SJCRH30 (cell line): Measurements from ENCODE around the gene SPDYC. TPM values are rescaled to one million over a fixed set of nuclear protein-coding genes. Genes with fewer than 3 reads are reported as not detected.

Experiments used
- DNase-seq, 2 experiments: peaks; one replicate each; pipeline ENCODE4 v3.0.0-alpha.2; 2015 to 2020
- H3K27ac ChIP-seq: fragments of 250-450 bp; sonication (Bioruptor Pico); 2 replicates; pipeline ENCODE4 v1.5.1; 2020; ENCODE audit warnings: mild to moderate bottlenecking, moderate library complexity
- H3K27me3 ChIP-seq: fragments of 250-450 bp; sonication (Bioruptor Pico); 2 replicates; pipeline ENCODE4 v1.5.1; 2020; ENCODE audit warnings: mild to moderate bottlenecking, moderate library complexity
- H3K36me3 ChIP-seq: fragments of 250-450 bp; sonication (Bioruptor Pico); 2 replicates; pipeline ENCODE4 v1.5.1; 2020; ENCODE audit warnings: mild to moderate bottlenecking, moderate library complexity
- H3K4me1 ChIP-seq: fragments of 250-450 bp; sonication (Bioruptor Pico); 2 replicates; pipeline ENCODE4 v1.5.1; 2020; ENCODE audit warnings: mild to moderate bottlenecking, moderate library complexity
- H3K4me3 ChIP-seq: fragments of 250-450 bp; sonication (Bioruptor Pico); 2 replicates; pipeline ENCODE4 v1.5.1; 2020; ENCODE audit warnings: mild to moderate bottlenecking, moderate library complexity
- H3K9me3 ChIP-seq: fragments of 250-450 bp; sonication (Bioruptor Pico); replicated peaks from 2 replicates; pipeline ENCODE4 v1.5.1; 2020; ENCODE audit warnings: mild to moderate bottlenecking, moderate library complexity
- total RNA-seq: library from RNA; depleted of rRNA; stranded (reverse); fragments of >200 nt; shearing (Covaris generic); gene quantifications from 2 replicates; pipeline ENCODE4 v1.2.3, GENCODE V29; 2014; rRNA removed

Gene SPDYC
- 0.18 TPM in 1 of 2 replicates, not detected in the other for total RNA-seq

- H3K27ac ChIP-seq, result peak within 1 kb of the TSS; percentile 69
- no peaks in the 10 kb centered on the region for H3K36me3 ChIP-seq
- H3K4me3 ChIP-seq, result no peak within 1 kb of the TSS
- DNase-seq, result peak; percentile 27 to 42
- H3K9me3 ChIP-seq, result no peaks in the 10 kb centered on the region
- H3K27me3 ChIP-seq, result no peaks in the 10 kb centered on the region
- H3K4me1 ChIP-seq, result peaks cover 20% of the 10 kb centered on the region
These were observed at the start of gene SPDYC for GRCh38 chr11:65170058-65170534. Gene SPDYC, plus strand, starts transcription at chr11:65170233. Its CDS starts 1,125 bp downstream, at chr11:65171358.

- Histone ChIP-seq H3K4me1 (peaks cover 7% of the 10 kb centered on the region; the same call in 1 of the 2 replicates), H3K4me3 (peak overlapping the region; percentile 97), H3K9me3 (no peaks in the 10 kb centered on the region), H3K36me3 (peaks cover 29% of the 10 kb centered on the region), H3K27ac (no peak overlapping the region), H3K27me3 (no peaks in the 10 kb centered on the region)
- DNase-seq, result no peak
These were observed 49.2 kb upstream of the SPDYC start for GRCh38 chr11:65120831-65121230.

GRCh38 chr11:65121447-65121864, 48.6 kb upstream of the SPDYC start:
- no peaks in the 10 kb centered on the region for H3K9me3 ChIP-seq
- no peak for DNase-seq
- peak overlapping the region; percentile 58 for H3K27ac ChIP-seq
- peaks cover 32% of the 10 kb centered on the region for H3K36me3 ChIP-seq
- H3K27me3 ChIP-seq, result no peaks in the 10 kb centered on the region
- H3K4me1 ChIP-seq, result peaks cover 7% of the 10 kb centered on the region; the same call in 1 of the 2 replicates
- peak overlapping the region; percentile 97 for H3K4me3 ChIP-seq

GRCh38 chr11:65121865-65122696, 48.0 kb upstream of the SPDYC start, which contains the start of the genes FAU and MRPL49:
Gene FAU, minus strand, starts transcription at chr11:65122134. Its CDS starts 321 bp downstream, at chr11:65121813.
Gene MRPL49, plus strand, starts transcription at chr11:65122321. Its CDS starts 26 bp downstream, at chr11:65122347.
- DNase-seq, result peak; percentile 96 to 97
- no peaks in the 10 kb centered on the region for H3K9me3 ChIP-seq
- H3K27me3 ChIP-seq, result no peaks in the 10 kb centered on the region
- peak within 1 kb of the TSS; percentile 58 for H3K27ac ChIP-seq
- peaks cover 37% of the 10 kb centered on the region for H3K36me3 ChIP-seq
- H3K4me1 ChIP-seq, result peaks cover 4% of the 10 kb centered on the region; the same call in 1 of the 2 replicates
- peak within 1 kb of the TSS; percentile 97 for H3K4me3 ChIP-seq

GRCh38 chr11:65124480-65125196, 45.4 kb upstream of the SPDYC start:
- H3K4me1 ChIP-seq, result peaks cover 4% of the 10 kb centered on the region; the same call in 1 of the 2 replicates
- no peaks in the 10 kb centered on the region for H3K27me3 ChIP-seq
- H3K27ac ChIP-seq, result no peak overlapping the region
- H3K9me3 ChIP-seq, result no peaks in the 10 kb centered on the region
- no peak for DNase-seq
- no peak overlapping the region for H3K4me3 ChIP-seq
- peaks cover 46% of the 10 kb centered on the region for H3K36me3 ChIP-seq

- Histone ChIP-seq H3K36me3 (peaks cover 40% of the 10 kb centered on the region), H3K4me1 (peaks cover 4% of the 10 kb centered on the region; the same call in 1 of the 2 replicates), H3K27ac (no peak overlapping the region), H3K9me3 (no peaks in the 10 kb centered on the region), H3K27me3 (no peaks in the 10 kb centered on the region), H3K4me3 (no peak overlapping the region)
- DNase-seq, result no peak
These were observed 44.6 kb upstream of the SPDYC start for GRCh38 chr11:65125197-65126056.

GRCh38 chr11:65126624-65127274, 43.3 kb upstream of the SPDYC start:
- Histone ChIP-seq H3K4me3 (no peak overlapping the region), H3K9me3 (no peaks in the 10 kb centered on the region), H3K36me3 (peaks cover 33% of the 10 kb centered on the region), H3K27me3 (no peaks in the 10 kb centered on the region), H3K4me1 (peaks cover 4% of the 10 kb centered on the region; the same call in 1 of the 2 replicates), H3K27ac (no peak overlapping the region)
- no peak for DNase-seq

- H3K4me3 ChIP-seq, result no peak overlapping the region
- H3K4me1 ChIP-seq, result peaks cover 4% of the 10 kb centered on the region; the same call in 1 of the 2 replicates
- H3K27ac ChIP-seq, result no peak overlapping the region
- no peaks in the 10 kb centered on the region for H3K27me3 ChIP-seq
- no peaks in the 10 kb centered on the region for H3K9me3 ChIP-seq
- DNase-seq, result no peak
- H3K36me3 ChIP-seq, result peaks cover 33% of the 10 kb centered on the region
These were observed 42.4 kb upstream of the SPDYC start for GRCh38 chr11:65127473-65128181.

GRCh38 chr11:65128182-65129145, 41.6 kb upstream of the SPDYC start:
- Histone ChIP-seq H3K4me1 (peaks cover 3% of the 10 kb centered on the region; the same call in 1 of the 2 replicates), H3K27ac (no peak overlapping the region), H3K4me3 (no peak overlapping the region), H3K27me3 (no peaks in the 10 kb centered on the region), H3K9me3 (no peaks in the 10 kb centered on the region), H3K36me3 (peaks cover 33% of the 10 kb centered on the region)
- DNase-seq, result no peak

- Histone ChIP-seq H3K27me3 (no peaks in the 10 kb centered on the region), H3K9me3 (no peaks in the 10 kb centered on the region), H3K36me3 (peaks cover 33% of the 10 kb centered on the region), H3K4me1 (peaks cover 3% of the 10 kb centered on the region; the same call in 1 of the 2 replicates), H3K4me3 (no peak overlapping the region), H3K27ac (no peak overlapping the region)
- DNase-seq, result no peak
These were observed 40.2 kb upstream of the SPDYC start for GRCh38 chr11:65129649-65130441.

GRCh38 chr11:65130631-65131416, 39.2 kb upstream of the SPDYC start:
- Histone ChIP-seq H3K27me3 (no peaks in the 10 kb centered on the region), H3K4me1 (peaks cover 4% of the 10 kb centered on the region; the same call in 1 of the 2 replicates), H3K4me3 (no peak overlapping the region), H3K27ac (no peak overlapping the region), H3K36me3 (peaks cover 23% of the 10 kb centered on the region), H3K9me3 (no peaks in the 10 kb centered on the region)
- DNase-seq, result no peak
